SH-SY5Y (cell line): Measurements from ENCODE around the gene PARP8.

Experiments
- GATA2 ChIP-seq: IDR thresholded peaks from 2 replicates; pipeline ENCODE4 v1.6.1; 2011; ENCODE audit warnings: mild to moderate bottlenecking, low read depth, low read length
- GATA3 ChIP-seq: IDR thresholded peaks from 2 replicates; pipeline ENCODE4 v1.6.1; 2011; ENCODE audit warnings: low read depth, mild to moderate bottlenecking, low read length, moderate library complexity

DNA sequence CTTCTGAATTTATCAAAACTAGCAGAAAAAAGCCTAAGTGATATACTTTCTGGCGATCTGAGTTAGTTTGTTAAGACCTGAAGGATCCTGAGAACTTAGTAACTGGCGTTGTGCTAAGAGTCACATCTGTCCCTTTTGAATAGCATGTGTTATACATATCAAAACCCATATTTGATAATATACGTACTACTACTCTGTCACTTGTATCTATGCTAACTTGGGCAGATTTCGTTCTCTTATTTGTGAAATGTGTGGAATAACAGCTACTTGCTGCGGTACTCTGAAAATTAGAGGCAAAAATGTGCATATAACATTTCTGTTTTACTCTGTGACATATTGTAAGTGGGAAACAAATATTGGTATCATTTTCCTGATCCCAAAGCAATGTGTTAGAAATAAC is 126.4 kb downstream of the PARP8 start:
- no peak for TF ChIP-seq GATA2
- TF ChIP-seq GATA3 = no peak
